GM19395 (cell line): ENCODE results near the gene FIG4.

Experiments
- ATAC-seq: cut with Tn5 transposase; IDR thresholded peaks from one replicate; pipeline ENCODE4 v1.9.1; 2021; ENCODE audit warnings: mild to moderate bottlenecking, moderate library complexity; ENCODE audit not compliant: unreplicated experiment

Gene FIG4

GRCh38 chr6:109759098-109759955 lies 68.2 kb downstream of the FIG4 start:
- no peak for ATAC-seq

- ATAC-seq: no peak
These were observed 69.1 kb downstream of the FIG4 start for GRCh38 chr6:109760208-109760607.

- ATAC-seq: no peak
These were observed 71.1 kb downstream of the FIG4 start for GRCh38 chr6:109762166-109762565.

- ATAC-seq: no peak
These were observed 71.8 kb downstream of the FIG4 start for GRCh38 chr6:109762769-109763441.

- ATAC-seq: no peak
These were observed 75.1 kb downstream of the FIG4 start for GRCh38 chr6:109766167-109766566.

GRCh38 chr6:109767961-109768360 lies 76.9 kb downstream of the FIG4 start:
- no peak for ATAC-seq

- no peak for ATAC-seq
These were observed 77.4 kb downstream of the FIG4 start for GRCh38 chr6:109768485-109768884.

GRCh38 chr6:109769213-109769612 lies 78.1 kb downstream of the FIG4 start:
- ATAC-seq: no peak

- no peak for ATAC-seq
These were observed 79.0 kb downstream of the FIG4 start for GRCh38 chr6:109770047-109770446.

GRCh38 chr6:109770779-109771178 lies 79.7 kb downstream of the FIG4 start:
- no peak for ATAC-seq

- peak; percentile 71 for ATAC-seq
These were observed 81.1 kb downstream of the FIG4 start for GRCh38 chr6:109771939-109772755.

GRCh38 chr6:109772883-109773431 lies 81.9 kb downstream of the FIG4 start:
- no peak for ATAC-seq

- ATAC-seq: no peak
These were observed 89.9 kb downstream of the FIG4 start for GRCh38 chr6:109781001-109781400.

- ATAC-seq: no peak
These were observed 91.4 kb downstream of the FIG4 start for GRCh38 chr6:109782491-109782999.

- no peak for ATAC-seq
These were observed 92.3 kb downstream of the FIG4 start for GRCh38 chr6:109783250-109783986.

GRCh38 chr6:109787312-109787711 lies 96.2 kb downstream of the FIG4 start:
- no peak for ATAC-seq

- no peak for ATAC-seq
These were observed 97.6 kb downstream of the FIG4 start for GRCh38 chr6:109788687-109789086.

GRCh38 chr6:109790131-109790530 lies 99.0 kb downstream of the FIG4 start:
- no peak for ATAC-seq

- no peak for ATAC-seq
These were observed 100.2 kb downstream of the FIG4 start for GRCh38 chr6:109791301-109791700.

GRCh38 chr6:109793021-109793420 lies 101.9 kb downstream of the FIG4 start:
- ATAC-seq: no peak
